Neural cell (in vitro differentiated cells): ENCODE measurements around the gene PKNOX2. TPM values are rescaled to one million over a fixed set of nuclear protein-coding genes. Genes with fewer than 3 reads are reported as not detected.

Experiments
- H2AFZ ChIP-seq: fragments of 200-600, 300-800 bp; sonication (generic), shearing (Covaris generic); 2 replicates; pipeline ENCODE4 v1.6.0; 2014; ENCODE audit warnings: low read depth, mild to moderate bottlenecking, antibody characterized with exemption, low read length, moderate library complexity
- H3F3A ChIP-seq: fragments of 200-600 bp; shearing (Covaris generic); 2 replicates; pipeline ENCODE4 v1.6.1; 2016; ENCODE audit warnings: mild to moderate bottlenecking, moderate library complexity, mixed read lengths, antibody characterized with exemption, low read length; ENCODE audit not compliant: insufficient read depth, poor library complexity, severe bottlenecking
- H3K27ac ChIP-seq: fragments of 200-600, 300-800 bp; sonication (generic), shearing (Covaris generic); 2 replicates; pipeline ENCODE4 v1.5.1; 2014; ENCODE audit warnings: mild to moderate bottlenecking, low read length, moderate library complexity
- H3K27me3 ChIP-seq: fragments of 300-800, 200-600 bp; sonication (generic), shearing (Covaris generic); 2 replicates; pipeline ENCODE4 v1.6.0; 2014; ENCODE audit warnings: mild to moderate bottlenecking, low read depth, low read length, moderate library complexity; ENCODE audit not compliant: insufficient read depth
- H3K36me3 ChIP-seq: fragments of 300-800, 200-600 bp; sonication (generic), shearing (Covaris generic); 2 replicates; pipeline ENCODE4 v1.5.1; 2014; ENCODE audit warnings: mild to moderate bottlenecking, antibody characterized with exemption, low read length, moderate library complexity; ENCODE audit not compliant: insufficient read depth
- H3K4me2 ChIP-seq: fragments of 300-800, 200-600 bp; sonication (generic), shearing (Covaris generic); 2 replicates; pipeline ENCODE4 v1.6.0; 2014; ENCODE audit warnings: mild to moderate bottlenecking, low read length
- H3K4me3 ChIP-seq: fragments of 300-800, 200-600 bp; sonication (generic), shearing (Covaris generic); 2 replicates; pipeline ENCODE4 v1.5.1; 2014; ENCODE audit warnings: mild to moderate bottlenecking, low read length, moderate library complexity
- H3K79me2 ChIP-seq: fragments of 200-600 bp; shearing (Covaris generic); replicated peaks from 2 replicates; pipeline ENCODE4 v1.6.0; 2014; ENCODE audit warnings: mild to moderate bottlenecking, low read length, moderate library complexity; ENCODE audit not compliant: insufficient read depth
- H3K9ac ChIP-seq: fragments of 300-800, 200-600 bp; sonication (generic), shearing (Covaris generic); 2 replicates; pipeline ENCODE4 v1.6.1; 2016; ENCODE audit warnings: mild to moderate bottlenecking, low read length, mixed read lengths
- H3K9me2 ChIP-seq: fragments of 200-600 bp; shearing (Covaris generic); 2 replicates; pipeline ENCODE4 v1.6.1; 2016; ENCODE audit warnings: mild to moderate bottlenecking, low read length, mixed read lengths; ENCODE audit not compliant: insufficient read depth
- H3K9me3 ChIP-seq: fragments of 200-600, 300-800 bp; sonication (generic), shearing (Covaris generic); 2 replicates; pipeline ENCODE4 v1.6.1; 2016; ENCODE audit warnings: mild to moderate bottlenecking, mixed run types, low read length, moderate library complexity, mixed read lengths
- H4K20me1 ChIP-seq: fragments of 200-600 bp; shearing (Covaris generic); 2 replicates; pipeline ENCODE4 v1.6.1; 2016; ENCODE audit warnings: mild to moderate bottlenecking, mixed run types; ENCODE audit not compliant: insufficient read depth
- CTCF ChIP-seq: fragments of 450-650 bp; IDR thresholded peaks from 2 replicates; pipeline ENCODE4 v1.5.1; 2014; ENCODE audit warnings: antibody characterized with exemption, mild to moderate bottlenecking, moderate library complexity; ENCODE audit not compliant: poor library complexity, severe bottlenecking
- EP300 ChIP-seq: fragments of 450-650 bp; conservative IDR thresholded peaks from 2 replicates; pipeline ENCODE4 v1.6.1; 2014; ENCODE audit warnings: antibody characterized with exemption, mild to moderate bottlenecking, moderate library complexity; ENCODE audit not compliant: poor library complexity, severe bottlenecking
- EZH2 ChIP-seq: fragments of 200-600, 300-800 bp; shearing (Covaris generic), sonication (generic); IDR thresholded peaks from 2 replicates; pipeline ENCODE4 v1.6.1; 2014; ENCODE audit warnings: antibody characterized with exemption, low read length, borderline replicate concordance, mild to moderate bottlenecking; ENCODE audit not compliant: insufficient read depth, poor library complexity, severe bottlenecking
- MXI1 ChIP-seq: fragments of 450-650 bp; conservative IDR thresholded peaks from 2 replicates; pipeline ENCODE4 v1.6.1; 2014; ENCODE audit warnings: antibody characterized with exemption, mild to moderate bottlenecking; ENCODE audit not compliant: poor library complexity, severe bottlenecking
- POLR2AphosphoS5 ChIP-seq: IDR thresholded peaks from 2 replicates; pipeline ENCODE4 v1.6.1; 2012
- RAD21 ChIP-seq: fragments of 450-650 bp; conservative IDR thresholded peaks from 2 replicates; pipeline ENCODE4 v1.6.1; 2014; ENCODE audit warnings: antibody characterized with exemption, mild to moderate bottlenecking, moderate library complexity
- REST ChIP-seq: IDR thresholded peaks from 2 replicates; pipeline ENCODE4 v1.6.1; 2012; ENCODE audit warnings: borderline replicate concordance
- SMC3 ChIP-seq: fragments of 450-650 bp; conservative IDR thresholded peaks from 2 replicates; pipeline ENCODE4 v1.6.1; 2014; ENCODE audit warnings: antibody characterized with exemption, mild to moderate bottlenecking, moderate library complexity; ENCODE audit not compliant: poor library complexity
- TAF1 ChIP-seq: IDR thresholded peaks from 2 replicates; pipeline ENCODE4 v1.6.1; 2012; ENCODE audit warnings: low read depth
- polyA plus RNA-seq: library from polyadenylated mRNA; depleted of rRNA; stranded (reverse); fragments of >200 nt; gene quantifications from 2 replicates; pipeline ENCODE4 v1.2.3, GENCODE V29; 2014

Gene PKNOX2
- polyA plus RNA-seq, 1 donor from 2014 or later: 0.99 TPM

DNA sequence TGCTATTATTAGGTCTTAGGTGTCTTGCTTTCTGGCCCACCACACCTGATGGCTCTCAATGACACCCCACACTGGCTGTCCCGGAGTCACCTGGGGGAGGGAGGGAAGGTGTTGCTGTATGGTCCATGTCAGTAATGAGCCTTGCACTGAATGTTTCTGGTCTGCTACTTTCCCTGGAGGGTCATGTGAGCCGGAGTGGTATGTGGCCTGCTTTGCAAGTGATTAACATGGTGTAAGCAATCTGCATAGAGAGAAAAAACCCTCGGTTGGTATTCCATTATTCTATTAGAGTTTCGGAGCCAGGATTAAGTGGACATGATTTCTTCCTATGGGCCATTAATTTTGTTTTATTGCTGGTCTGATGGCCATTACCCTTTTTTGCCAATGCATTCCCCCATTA is 63.9 kb downstream of the PKNOX2 start:
- Histone ChIP-seq H3K79me2 (no peaks in the 10 kb centered on the region), H3K27ac (no peak overlapping the region), H3K9ac (no peak overlapping the region), H3K27me3 (no peaks in the 10 kb centered on the region), H3F3A (no peaks in the 10 kb centered on the region), H4K20me1 (no peaks in the 10 kb centered on the region), H3K9me3 (no peaks in the 10 kb centered on the region), H3K4me3 (no peak overlapping the region), H3K4me2 (no peak overlapping the region), H3K36me3 (no peaks in the 10 kb centered on the region), H3K9me2 (no peaks in the 10 kb centered on the region), H2AFZ (no peak overlapping the region)
- TF ChIP-seq REST (no peak), MXI1 (no peak), SMC3 (no peak), RAD21 (no peak), CTCF (no peak), EZH2 (no peak), EP300 (no peak), TAF1 (no peak), POLR2AphosphoS5 (no peak)

GRCh38 chr11:125228993-125229392 is 64.4 kb downstream of the PKNOX2 start:
- H4K20me1 ChIP-seq: no peaks in the 10 kb centered on the region
- no peaks in the 10 kb centered on the region for H3K36me3 ChIP-seq
- TF ChIP-seq SMC3 (no peak), EZH2 (no peak), RAD21 (no peak), MXI1 (no peak), REST (no peak), POLR2AphosphoS5 (no peak), EP300 (no peak), TAF1 (no peak), CTCF (no peak)
- H3K4me3 ChIP-seq: no peak overlapping the region
- no peak overlapping the region for H3K4me2 ChIP-seq
- H3F3A ChIP-seq: no peaks in the 10 kb centered on the region
- H3K9me3 ChIP-seq: no peaks in the 10 kb centered on the region
- H3K9me2 ChIP-seq: no peaks in the 10 kb centered on the region
- no peak overlapping the region for H3K27ac ChIP-seq
- H3K27me3 ChIP-seq: no peaks in the 10 kb centered on the region
- H2AFZ ChIP-seq: no peak overlapping the region
- no peaks in the 10 kb centered on the region for H3K79me2 ChIP-seq
- H3K9ac ChIP-seq: no peak overlapping the region
